HepG2 (cell line): ENCODE measurements around the gene PRSS8. TPM values are rescaled to one million over a fixed set of nuclear protein-coding genes. Genes with fewer than 3 reads are reported as not detected.
A peak's percentile ranks its signal among the peaks of the same experiment; 100 is the strongest.

Experiments used
- JUND ChIP-seq: sonication (generic); formaldehyde crosslinking; IDR thresholded peaks from 2 replicates; pipeline ENCODE4 v1.8.0; 2022; ENCODE audit warnings: mild to moderate bottlenecking, missing genetic modification reagents
- KDM2A ChIP-seq: sonication (generic); formaldehyde crosslinking; IDR thresholded peaks from 2 replicates; pipeline ENCODE4 v1.4.0; 2020; ENCODE audit warnings: low read depth, missing genetic modification reagents, borderline replicate concordance
- NFKB2 ChIP-seq: sonication (generic); formaldehyde crosslinking; IDR thresholded peaks from 2 replicates; pipeline ENCODE4 v1.4.0; 2020; ENCODE audit warnings: missing genetic modification reagents, borderline replicate concordance
- NR2F1 ChIP-seq, 2 experiments: fragments of 450-650 bp in 1 of 2; formaldehyde crosslinking in 1 of 2; IDR thresholded peaks; 2 replicates each; pipeline versions ENCODE4 v1.5.0 to v1.6.1; 2016 to 2020; ENCODE audit warnings: mild to moderate bottlenecking in 1 of 2, missing compliant biosample characterization in 1 of 2, missing genetic modification reagents in 1 of 2, moderate library complexity in 1 of 2
- NR2F6 ChIP-seq, 2 experiments: IDR thresholded peaks; 2 replicates each; pipeline ENCODE4 v1.6.1; 2016; ENCODE audit warnings: antibody characterized with exemption in 1 of 2, mild to moderate bottlenecking in 1 of 2
- RBM39 ChIP-seq: fragments of 200-400 bp; formaldehyde crosslinking; IDR thresholded peaks from one replicate; pipeline ENCODE4 v1.6.1; 2018; ENCODE audit warnings: antibody characterized with exemption, mild to moderate bottlenecking, low read depth, low read length; ENCODE audit not compliant: poor library complexity, severe bottlenecking
- TOE1 ChIP-seq: sonication (generic); formaldehyde crosslinking; IDR thresholded peaks from 2 replicates; pipeline ENCODE4 v1.4.0; 2020; ENCODE audit warnings: mild to moderate bottlenecking, missing genetic modification reagents
- ZFP36L2 ChIP-seq: sonication (generic); formaldehyde crosslinking; IDR thresholded peaks from 2 replicates; pipeline ENCODE4 v1.4.0; 2020; ENCODE audit warnings: missing genetic modification reagents
- ZNF34 ChIP-seq: sonication (generic); formaldehyde crosslinking; IDR thresholded peaks from 2 replicates; pipeline ENCODE4 v1.4.0; 2020; ENCODE audit warnings: mild to moderate bottlenecking, missing genetic modification reagents, borderline replicate concordance
- ZNF451 ChIP-seq: sonication (generic); formaldehyde crosslinking; IDR thresholded peaks from 2 replicates; pipeline ENCODE4 v1.5.0; 2020; ENCODE audit warnings: mild to moderate bottlenecking, missing genetic modification reagents
- polyA plus RNA-seq, 8 experiments: library from polyadenylated mRNA; depleted of rRNA in 3 of 8; stranded (reverse) in 7 of 8; unstranded in 1 of 8; fragments of >200 nt; fragmentation: Illumina TruSeq in 4 of 8; extraction: Trizol in 4 of 8; gene quantifications; 2 replicates each; pipeline versions ENCODE4 v1.2.1 to v1.2.3, GENCODE V29; 2011 to 2016; ENCODE audit warnings: low read depth in 4 of 8, missing spikeins in 1 of 8, mixed read lengths in 1 of 8; ENCODE audit not compliant: insufficient read depth in 1 of 8
- total RNA-seq, 5 experiments: library from RNA; depleted of rRNA; stranded (reverse); fragments of >200 nt; fragmentation: Illumina TruSeq; extraction: Trizol; gene quantifications; 2 replicates each; pipeline ENCODE4 v1.2.3, GENCODE V29; 2016; ENCODE audit warnings: low read depth in 1 of 5
- TF ChIP-seq, protein P1 (sequence below): sonication (generic); formaldehyde crosslinking; IDR thresholded peaks from 2 replicates; pipeline ENCODE4 v1.5.0; 2020; ENCODE audit warnings: mild to moderate bottlenecking, missing genetic modification reagents, borderline replicate concordance
- TF ChIP-seq, protein P2 (sequence below): sonication (generic); formaldehyde crosslinking; conservative IDR thresholded peaks from 2 replicates; pipeline ENCODE4 v1.4.0; 2020; ENCODE audit warnings: mild to moderate bottlenecking, missing genetic modification reagents, moderate library complexity
- TF ChIP-seq, protein P3 (sequence below): sonication (generic); formaldehyde crosslinking; IDR thresholded peaks from 2 replicates; pipeline ENCODE4 v1.5.1; 2020; ENCODE audit warnings: mild to moderate bottlenecking, moderate library complexity, missing genetic modification reagents

The PRSS8 gene
- total and polyA plus RNA-seq, 2 of the 13 experiments (the other 11 are each of a cell fraction or from before 2014, with no cell fraction given): 2.6 to 7.2 TPM

DNA sequence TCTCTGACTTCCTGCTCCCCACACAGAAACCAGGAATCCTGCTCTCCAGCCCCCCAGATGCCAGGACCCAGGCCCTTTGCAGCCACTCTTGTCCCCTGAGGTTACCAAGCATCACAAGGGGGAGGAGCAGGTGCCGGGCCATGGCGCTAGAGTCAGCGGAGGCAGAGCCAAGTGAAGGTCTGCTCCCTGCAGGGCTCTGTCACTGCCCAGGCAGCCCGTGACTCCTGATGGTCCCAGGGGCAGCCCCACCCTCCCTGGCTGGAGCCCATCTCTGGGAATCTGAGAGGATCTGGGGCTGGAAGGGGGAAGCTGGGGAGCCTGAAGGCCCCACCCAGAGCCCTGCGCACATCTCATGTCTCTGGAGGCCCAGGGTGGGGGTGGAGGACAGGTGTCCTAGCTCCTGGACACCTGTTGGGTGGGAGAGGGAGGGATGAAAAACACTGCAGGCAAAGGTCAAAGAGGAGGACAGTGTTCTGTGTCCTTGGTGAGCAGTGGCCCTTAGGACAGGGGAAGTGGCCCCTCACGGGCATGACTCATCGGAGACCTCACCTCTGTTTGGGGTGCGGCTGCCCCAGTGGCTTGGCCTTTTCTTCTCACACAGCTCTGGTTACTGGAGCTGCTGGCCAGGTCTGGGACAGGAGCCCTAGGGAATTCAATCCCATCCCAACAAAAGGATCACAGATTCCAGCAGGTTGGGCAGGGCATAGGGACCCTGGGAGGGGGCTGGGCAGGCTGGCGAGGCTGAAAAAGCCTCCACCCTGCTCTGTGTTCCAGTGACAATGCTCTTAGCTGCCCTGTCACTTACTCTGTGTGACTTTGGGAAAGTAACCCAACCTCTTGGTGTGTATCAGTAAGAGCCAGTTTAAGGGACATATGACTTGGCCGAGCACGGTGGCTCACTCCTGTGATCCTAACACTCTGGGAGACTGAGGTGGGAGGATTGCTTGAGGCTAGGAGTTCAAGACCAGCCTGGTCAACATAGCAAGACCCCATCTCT, 14.7 kb upstream of the PRSS8 start, which contains the start of gene PRSS36 (continued):
- TF ChIP-seq, protein P1, sequence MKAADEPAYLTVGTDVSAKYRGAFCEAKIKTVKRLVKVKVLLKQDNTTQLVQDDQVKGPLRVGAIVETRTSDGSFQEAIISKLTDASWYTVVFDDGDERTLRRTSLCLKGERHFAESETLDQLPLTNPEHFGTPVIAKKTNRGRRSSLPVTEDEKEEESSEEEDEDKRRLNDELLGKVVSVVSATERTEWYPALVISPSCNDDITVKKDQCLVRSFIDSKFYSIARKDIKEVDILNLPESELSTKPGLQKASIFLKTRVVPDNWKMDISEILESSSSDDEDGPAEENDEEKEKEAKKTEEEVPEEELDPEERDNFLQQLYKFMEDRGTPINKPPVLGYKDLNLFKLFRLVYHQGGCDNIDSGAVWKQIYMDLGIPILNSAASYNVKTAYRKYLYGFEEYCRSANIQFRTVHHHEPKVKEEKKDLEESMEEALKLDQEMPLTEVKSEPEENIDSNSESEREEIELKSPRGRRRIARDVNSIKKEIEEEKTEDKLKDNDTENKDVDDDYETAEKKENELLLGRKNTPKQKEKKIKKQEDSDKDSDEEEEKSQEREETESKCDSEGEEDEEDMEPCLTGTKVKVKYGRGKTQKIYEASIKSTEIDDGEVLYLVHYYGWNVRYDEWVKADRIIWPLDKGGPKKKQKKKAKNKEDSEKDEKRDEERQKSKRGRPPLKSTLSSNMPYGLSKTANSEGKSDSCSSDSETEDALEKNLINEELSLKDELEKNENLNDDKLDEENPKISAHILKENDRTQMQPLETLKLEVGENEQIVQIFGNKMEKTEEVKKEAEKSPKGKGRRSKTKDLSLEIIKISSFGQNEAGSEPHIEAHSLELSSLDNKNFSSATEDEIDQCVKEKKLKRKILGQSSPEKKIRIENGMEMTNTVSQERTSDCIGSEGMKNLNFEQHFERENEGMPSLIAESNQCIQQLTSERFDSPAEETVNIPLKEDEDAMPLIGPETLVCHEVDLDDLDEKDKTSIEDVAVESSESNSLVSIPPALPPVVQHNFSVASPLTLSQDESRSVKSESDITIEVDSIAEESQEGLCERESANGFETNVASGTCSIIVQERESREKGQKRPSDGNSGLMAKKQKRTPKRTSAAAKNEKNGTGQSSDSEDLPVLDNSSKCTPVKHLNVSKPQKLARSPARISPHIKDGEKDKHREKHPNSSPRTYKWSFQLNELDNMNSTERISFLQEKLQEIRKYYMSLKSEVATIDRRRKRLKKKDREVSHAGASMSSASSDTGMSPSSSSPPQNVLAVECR (CRISPR knock-in tag): no peak
- TF ChIP-seq, protein P2, sequence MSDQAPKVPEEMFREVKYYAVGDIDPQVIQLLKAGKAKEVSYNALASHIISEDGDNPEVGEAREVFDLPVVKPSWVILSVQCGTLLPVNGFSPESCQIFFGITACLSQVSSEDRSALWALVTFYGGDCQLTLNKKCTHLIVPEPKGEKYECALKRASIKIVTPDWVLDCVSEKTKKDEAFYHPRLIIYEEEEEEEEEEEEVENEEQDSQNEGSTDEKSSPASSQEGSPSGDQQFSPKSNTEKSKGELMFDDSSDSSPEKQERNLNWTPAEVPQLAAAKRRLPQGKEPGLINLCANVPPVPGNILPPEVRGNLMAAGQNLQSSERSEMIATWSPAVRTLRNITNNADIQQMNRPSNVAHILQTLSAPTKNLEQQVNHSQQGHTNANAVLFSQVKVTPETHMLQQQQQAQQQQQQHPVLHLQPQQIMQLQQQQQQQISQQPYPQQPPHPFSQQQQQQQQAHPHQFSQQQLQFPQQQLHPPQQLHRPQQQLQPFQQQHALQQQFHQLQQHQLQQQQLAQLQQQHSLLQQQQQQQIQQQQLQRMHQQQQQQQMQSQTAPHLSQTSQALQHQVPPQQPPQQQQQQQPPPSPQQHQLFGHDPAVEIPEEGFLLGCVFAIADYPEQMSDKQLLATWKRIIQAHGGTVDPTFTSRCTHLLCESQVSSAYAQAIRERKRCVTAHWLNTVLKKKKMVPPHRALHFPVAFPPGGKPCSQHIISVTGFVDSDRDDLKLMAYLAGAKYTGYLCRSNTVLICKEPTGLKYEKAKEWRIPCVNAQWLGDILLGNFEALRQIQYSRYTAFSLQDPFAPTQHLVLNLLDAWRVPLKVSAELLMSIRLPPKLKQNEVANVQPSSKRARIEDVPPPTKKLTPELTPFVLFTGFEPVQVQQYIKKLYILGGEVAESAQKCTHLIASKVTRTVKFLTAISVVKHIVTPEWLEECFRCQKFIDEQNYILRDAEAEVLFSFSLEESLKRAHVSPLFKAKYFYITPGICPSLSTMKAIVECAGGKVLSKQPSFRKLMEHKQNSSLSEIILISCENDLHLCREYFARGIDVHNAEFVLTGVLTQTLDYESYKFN (CRISPR knock-in tag): peak; percentile 56
- TF ChIP-seq NR2F6 (IDR thresholded peaks at IDR 0.05) (0 out of 2 replicates have a peak, but pooled peaks have one; percentile 9), NR2F6 (CRISPR knock-in tag; IDR thresholded peaks at IDR 0.05) (peak; percentile 63; the same call in 1 of the 2 replicates), ZNF451 (CRISPR knock-in tag) (no peak), ZFP36L2 (CRISPR knock-in tag) (no peak), KDM2A (CRISPR knock-in tag) (no peak), TOE1 (CRISPR knock-in tag) (no peak), JUND (peak; percentile 67), ZNF34 (no peak), NR2F1 (CRISPR knock-in tag; IDR thresholded peaks at IDR 0.05) (peak in 1 of 2 experiments; percentile 44; a peak in 1 of 4 replicates), NFKB2 (CRISPR knock-in tag) (no peak), RBM39 (no peak)
- TF ChIP-seq, protein P3, sequence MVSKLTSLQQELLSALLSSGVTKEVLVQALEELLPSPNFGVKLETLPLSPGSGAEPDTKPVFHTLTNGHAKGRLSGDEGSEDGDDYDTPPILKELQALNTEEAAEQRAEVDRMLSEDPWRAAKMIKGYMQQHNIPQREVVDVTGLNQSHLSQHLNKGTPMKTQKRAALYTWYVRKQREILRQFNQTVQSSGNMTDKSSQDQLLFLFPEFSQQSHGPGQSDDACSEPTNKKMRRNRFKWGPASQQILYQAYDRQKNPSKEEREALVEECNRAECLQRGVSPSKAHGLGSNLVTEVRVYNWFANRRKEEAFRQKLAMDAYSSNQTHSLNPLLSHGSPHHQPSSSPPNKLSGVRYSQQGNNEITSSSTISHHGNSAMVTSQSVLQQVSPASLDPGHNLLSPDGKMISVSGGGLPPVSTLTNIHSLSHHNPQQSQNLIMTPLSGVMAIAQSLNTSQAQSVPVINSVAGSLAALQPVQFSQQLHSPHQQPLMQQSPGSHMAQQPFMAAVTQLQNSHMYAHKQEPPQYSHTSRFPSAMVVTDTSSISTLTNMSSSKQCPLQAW (CRISPR knock-in tag): no peak
